ENCODE data around the gene SPRTN.
A peak's percentile ranks its signal among the peaks of the same experiment; 100 is the strongest.
"Not testable (repeated sequence)": the region's sequence is repeated elsewhere in the genome, so short reads cannot be mapped to it uniquely, and the experiment has no call there.

Gene SPRTN

GRCh38 chr1:231337043-231337471 lies 1.0 kb upstream of the SPRTN start:
- DNase-seq, result no peak

DNA sequence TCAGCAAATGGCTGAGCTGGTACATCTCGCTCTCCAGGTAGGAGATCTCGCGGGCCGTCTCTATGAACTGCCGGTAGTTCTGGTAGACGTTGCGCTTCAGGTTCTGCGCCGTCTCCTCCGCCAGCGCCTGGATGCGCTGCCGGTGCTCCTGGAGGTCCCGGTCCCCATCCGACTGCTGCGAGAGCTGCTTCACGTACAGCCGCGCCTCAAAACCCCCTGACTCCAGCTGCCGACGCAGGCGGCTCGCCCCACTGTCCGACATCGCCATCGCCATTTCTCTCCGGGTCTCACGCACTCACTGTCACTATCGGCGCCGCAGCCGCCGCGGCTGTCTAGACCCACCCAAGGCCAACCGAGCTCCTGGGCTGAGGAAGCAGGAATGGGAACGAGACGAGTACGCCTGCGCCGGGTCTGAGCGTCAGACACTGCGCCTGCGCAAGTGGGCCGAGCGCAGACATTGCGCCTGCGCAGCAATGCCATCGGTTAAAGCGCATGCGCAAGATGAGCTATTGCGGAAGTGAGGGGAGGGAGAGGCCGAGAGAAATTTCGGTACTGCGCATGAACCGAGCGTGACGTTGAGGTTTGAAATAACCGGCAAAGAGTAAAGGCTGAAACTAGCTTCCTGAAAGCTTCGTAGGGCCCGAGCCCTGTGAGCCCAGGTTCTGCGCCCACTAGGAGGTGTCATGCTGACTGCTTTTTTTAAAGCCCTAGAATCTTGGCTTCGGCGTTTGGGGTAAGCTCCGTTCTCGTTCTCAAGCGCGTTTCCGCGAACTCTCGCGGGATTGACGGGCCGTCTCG lies 422 bp upstream of the SPRTN start, which contains the start of gene EXOC8:
EXOC8 (minus strand) TSS at position 381 of the 798 bp plus-strand sequence; CDS start at position 274, 107 bp downstream.
- peak; percentile 96 for DNase-seq

DNA sequence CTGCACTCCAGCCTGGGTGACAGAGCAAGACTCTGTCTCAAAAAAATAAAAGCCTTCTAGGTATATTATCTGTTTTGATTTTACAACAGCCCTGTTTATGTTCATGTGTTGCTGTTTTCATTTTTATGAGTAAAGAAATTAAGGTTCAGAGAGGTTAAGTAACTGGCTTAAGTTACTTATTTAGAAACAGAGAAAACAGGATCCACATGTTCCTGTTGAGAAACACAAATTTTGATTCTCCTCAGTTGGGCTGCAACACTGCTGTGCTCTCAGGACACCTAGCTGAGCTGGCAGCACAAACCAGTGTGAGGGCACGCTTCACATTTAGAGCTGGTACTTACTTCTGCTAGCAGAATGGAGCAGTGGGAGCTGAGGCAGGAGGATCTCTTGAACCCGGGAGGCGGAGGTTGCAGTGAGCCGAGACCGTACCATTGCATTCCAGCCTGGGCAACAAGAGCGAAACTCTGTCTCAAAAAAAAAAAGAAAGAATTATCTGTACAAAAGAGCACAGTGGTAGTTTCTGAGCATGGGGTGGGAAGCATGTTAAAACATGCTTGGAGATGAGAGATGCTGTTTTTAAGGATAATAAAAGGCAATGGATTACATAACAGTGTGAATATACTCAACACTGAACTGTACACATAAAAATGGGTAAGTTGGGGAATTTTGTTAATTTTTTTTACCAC lies 2.4 kb downstream of the SPRTN start:
- DNase-seq, result no peak

DNA sequence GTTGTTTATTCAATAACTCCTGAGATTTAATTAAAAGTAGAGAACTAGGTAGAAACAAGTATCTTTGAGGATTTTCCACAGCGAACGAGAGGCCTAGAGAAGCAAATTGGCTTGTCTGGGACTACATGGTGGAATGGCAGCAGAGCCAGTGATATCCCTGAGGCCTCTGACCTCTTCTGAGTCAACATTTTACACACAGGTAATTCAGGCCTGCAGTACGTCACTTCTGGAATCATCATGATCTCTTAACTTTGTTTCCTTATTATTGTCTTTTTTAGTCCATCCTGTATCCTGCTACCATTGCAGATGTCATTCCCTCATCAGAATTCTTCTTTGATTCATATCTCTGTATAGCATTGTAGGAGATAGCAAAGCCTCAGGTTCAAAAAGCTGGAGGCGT lies 9.9 kb downstream of the SPRTN start:
- no peak for DNase-seq

DNA sequence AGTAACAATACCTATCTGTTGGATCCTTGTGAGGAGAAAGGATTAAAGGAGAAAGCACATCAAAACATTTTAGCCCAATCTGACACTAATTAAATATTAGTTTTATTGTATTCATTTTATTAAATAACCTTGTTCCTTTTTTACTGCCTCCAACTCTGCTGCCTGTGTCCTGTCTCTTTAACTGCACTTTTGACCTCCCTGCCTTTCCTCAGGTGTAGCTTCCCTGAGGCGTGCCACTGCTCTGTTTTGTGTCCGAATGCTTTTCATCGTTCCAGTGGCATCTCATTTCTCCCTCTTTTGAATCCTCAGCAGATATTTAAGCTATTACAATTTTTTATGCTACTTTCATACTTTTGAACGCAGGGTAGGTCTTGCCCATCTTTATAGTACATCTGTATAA lies 10.3 kb downstream of the SPRTN start:
- no peak for DNase-seq

DNA sequence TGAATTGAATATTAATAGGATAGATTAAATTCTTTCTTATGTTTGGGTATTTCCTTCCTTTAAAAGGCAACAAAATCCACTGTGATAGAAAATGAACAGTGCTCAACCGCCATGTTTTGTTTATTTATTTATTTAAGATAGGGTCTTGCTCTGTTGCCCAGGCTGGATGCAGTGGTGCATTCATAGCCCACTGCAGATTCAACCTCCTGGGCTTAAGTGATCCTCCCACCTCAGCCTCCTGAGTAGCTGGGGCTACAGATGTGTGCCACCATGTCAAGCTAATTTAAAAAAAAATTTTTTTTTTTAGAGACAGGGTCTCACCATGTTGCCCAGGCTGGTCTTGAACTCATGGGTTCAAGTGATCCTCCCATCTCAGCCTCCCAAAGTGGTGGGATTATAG lies 10.8 kb downstream of the SPRTN start:
- not testable (repeated sequence) for DNase-seq

DNA sequence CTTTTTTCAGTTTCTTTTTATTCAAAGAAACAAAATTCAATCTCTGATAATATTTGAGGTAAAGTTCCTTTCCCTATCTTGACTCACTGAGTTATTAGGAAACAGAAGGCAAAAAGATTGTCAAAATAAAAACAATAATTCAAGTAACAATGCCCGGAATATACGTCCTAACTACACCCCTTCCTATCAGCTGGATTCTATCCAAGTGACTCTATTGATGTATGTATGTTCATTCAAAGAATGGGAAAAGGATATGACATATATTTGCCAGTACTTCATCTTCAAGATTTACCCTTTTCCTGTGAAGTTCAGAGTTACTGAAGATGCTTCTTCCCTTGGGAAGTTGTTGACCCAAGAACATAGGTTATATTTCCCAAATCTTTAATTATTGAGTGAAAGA lies 13.7 kb downstream of the SPRTN start:
- no peak for DNase-seq

- DNase-seq, result no peak
Observed at GRCh38 chr1:231353086-231353485, 15.0 kb downstream of the SPRTN start.

- DNase-seq, result no peak
Observed at GRCh38 chr1:231354330-231355020, 16.4 kb downstream of the SPRTN start.

DNA sequence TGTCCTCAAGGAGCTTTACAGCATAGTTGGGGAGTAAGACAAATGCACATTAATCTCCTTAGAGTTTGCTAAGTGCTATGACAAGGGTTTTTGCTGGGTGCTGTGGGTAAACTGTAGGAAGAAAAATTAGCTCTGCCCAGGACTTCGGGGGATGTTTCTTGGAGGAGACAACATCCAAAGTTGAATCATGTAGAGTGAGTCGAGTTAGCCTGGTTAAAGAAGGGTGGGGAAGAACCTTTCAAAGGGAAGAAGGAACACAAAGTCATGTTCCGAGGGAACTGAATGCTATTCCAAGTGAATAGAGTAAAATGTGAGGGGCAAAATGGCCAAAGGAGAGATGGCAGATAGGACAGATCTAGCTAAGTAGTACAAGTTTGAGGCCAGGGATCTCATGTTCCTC lies 17.1 kb downstream of the SPRTN start:
- no peak for DNase-seq

GRCh38 chr1:231357187-231357772 lies 19.2 kb downstream of the SPRTN start:
- no peak for DNase-seq

DNA sequence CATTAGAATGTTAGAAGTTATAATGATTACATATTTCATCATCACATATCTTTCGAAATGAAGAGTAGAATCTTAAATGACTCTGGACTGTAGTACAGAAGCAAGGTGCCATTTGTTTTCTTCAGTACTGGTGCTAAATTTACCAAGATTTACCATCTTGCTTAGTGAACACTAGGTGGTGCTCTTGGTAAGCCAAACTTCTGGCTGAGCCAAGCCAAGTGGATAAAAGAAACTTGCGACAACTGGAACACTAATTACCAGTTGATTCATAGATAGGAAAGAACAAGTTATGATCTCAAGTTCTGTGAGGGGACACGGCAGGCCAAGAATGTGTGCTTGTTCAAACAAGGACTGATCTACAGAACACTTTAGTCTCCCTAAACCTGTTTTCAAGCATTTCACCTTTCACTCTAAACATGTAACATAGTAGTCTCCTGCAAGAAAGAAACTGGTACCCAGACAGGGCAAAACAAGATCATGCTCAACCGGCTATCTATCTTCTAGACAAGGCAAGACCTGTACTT lies 19.8 kb downstream of the SPRTN start:
- peak; percentile 69 for DNase-seq

GRCh38 chr1:231359113-231359512 lies 21.0 kb downstream of the SPRTN start:
- peak; percentile 67 for DNase-seq

DNA sequence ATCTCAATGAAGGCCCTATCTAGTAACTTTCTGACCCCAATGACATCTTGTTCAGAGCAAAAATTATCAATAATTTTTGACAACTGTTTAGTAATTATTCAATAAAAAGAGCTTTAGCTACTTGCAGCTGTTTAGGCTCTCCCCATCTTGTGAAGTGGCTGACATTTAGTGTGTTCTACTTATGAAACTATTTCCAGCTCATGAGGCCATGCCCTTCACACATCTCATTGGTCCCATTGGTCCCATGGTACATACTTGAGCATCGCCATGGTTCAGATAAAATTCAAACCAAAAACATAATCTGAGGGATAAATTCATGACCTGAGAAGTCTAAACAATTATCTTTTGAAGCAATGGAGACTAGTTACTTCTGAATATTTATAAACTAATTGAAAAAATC lies 24.2 kb downstream of the SPRTN start:
- DNase-seq, result no peak

DNA sequence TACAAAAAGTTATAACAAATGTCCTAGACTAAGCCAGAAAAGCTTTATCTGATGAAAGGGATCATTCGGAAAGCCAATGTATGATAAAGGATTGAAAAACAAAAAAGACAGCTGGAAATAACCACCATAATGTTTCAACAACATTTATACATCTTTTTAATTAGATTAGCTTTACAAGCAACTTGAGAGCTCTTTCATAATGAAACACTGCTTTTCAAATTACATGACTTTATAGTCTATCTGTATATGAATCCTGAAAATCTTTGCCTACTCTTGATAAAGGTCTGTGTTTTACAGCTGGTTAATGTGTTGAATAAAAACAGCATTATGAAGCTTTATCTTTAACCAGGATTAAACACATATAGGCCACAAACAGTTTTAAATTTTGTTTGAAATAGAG lies 25.5 kb downstream of the SPRTN start:
- DNase-seq, result no peak

DNA sequence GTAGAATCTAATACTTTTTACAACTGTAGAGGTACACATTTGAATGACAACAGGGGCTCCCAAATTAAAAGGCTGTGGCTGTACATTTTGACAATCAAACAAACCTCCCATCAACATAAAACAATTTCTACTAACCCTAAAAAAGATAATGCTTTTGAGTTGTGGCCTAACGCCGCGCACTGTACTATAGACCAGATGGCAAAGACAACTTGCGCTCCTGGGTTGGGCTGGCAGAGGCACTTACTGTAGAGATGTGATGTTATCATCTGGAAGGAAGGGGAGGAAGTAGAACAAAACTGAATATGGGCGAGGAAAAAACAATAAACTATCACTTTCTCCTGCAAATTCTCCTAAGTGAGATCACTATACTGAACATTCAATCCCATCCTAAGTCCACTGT lies 26.1 kb downstream of the SPRTN start:
- DNase-seq, result no peak

- DNase-seq, result no peak
Observed at GRCh38 chr1:231369282-231369681, 31.2 kb downstream of the SPRTN start.

DNA sequence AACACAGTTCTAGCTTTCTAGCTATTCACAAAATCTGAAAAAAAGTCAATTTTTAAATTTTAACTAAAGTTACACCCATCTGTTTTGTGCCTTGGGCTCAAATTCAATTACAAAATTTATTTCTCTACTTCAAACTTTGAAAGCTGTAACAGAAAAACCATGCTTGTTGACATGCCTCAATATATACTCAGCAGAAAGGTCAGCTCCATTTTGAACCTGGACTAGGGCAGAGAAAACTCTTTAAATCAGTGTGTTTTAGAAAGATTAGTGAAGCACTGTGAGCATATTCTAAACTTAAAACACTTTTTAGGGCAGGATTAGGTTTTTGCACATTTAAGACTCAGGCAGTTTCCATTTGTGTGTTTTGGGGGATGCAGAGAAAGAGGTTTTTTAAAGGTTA lies 34.4 kb downstream of the SPRTN start:
- DNase-seq, result no peak

GRCh38 chr1:231374394-231374793 lies 36.3 kb downstream of the SPRTN start:
- no peak for DNase-seq

DNA sequence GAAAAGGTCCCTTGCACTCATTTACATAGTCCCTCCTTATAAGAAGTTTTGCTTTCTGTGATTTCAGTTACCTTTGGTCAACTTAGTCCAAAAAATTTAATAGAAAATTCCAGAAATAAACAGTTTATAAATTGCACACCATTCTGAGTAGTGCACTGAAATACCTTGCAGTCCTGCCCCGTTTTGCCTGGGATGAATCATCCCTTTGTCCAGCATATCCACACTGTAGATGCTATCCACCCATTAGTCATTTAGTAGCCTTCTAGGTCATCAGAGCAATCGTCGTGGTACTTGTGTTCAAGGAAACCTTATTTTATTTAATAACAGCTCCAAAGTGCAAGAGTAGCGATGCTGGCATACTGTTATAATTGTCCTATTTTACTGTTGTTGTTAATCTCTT lies 38.0 kb downstream of the SPRTN start:
- DNase-seq, result no peak

GRCh38 chr1:231376875-231377549 lies 38.9 kb downstream of the SPRTN start:
- no peak for DNase-seq

DNA sequence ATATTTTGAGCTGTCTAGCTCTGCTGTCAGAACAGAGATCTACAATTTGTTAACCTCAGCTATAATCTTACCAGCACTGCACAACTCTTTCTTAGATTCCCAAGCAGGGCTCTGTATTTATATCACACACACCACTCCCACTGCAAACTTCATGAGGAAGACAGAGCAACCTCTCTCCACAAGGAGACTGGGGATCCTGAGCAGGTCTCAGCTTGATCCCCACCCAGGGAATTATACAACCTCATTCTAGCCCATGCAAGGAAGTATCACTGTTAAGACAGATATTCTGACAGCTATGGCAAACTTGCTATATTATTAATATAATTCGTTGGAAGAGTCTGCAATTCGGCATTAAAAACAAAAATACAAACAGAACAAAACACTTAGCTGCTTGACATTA lies 43.6 kb downstream of the SPRTN start:
- DNase-seq, result no peak
